RPMI7951 (cell line): ENCODE measurements around the gene TNS1. TPM values are rescaled to one million over a fixed set of nuclear protein-coding genes. Genes with fewer than 3 reads are reported as not detected.

Source experiments
- DNase-seq: peaks from one replicate; pipeline ENCODE4 v3.0.0-alpha.2; 2012; ENCODE audit warnings: low read depth
- total RNA-seq: library from RNA; depleted of rRNA; stranded (reverse); fragments of >200 nt; shearing (Covaris generic); gene quantifications from 2 replicates; pipeline ENCODE4 v1.2.3, GENCODE V29; 2014

Gene TNS1
- total RNA-seq, 1 experiment from 2014 or later = 2.5 TPM

GRCh38 chr2:217980036-217980435 is 22.8 kb downstream of the TNS1 start:
- DNase-seq = no peak

- DNase-seq = no peak
These were observed 23.5 kb downstream of the TNS1 start for GRCh38 chr2:217979151-217979811.

GRCh38 chr2:217978536-217979150 is 24.2 kb downstream of the TNS1 start:
- DNase-seq = no peak

- DNase-seq = no peak
These were observed 24.8 kb downstream of the TNS1 start for GRCh38 chr2:217977840-217978535.

GRCh38 chr2:217976301-217976700 is 26.5 kb downstream of the TNS1 start:
- DNase-seq = no peak

- no peak for DNase-seq
These were observed 27.2 kb downstream of the TNS1 start for GRCh38 chr2:217975626-217976025.

- no peak for DNase-seq
These were observed 28.3 kb downstream of the TNS1 start for GRCh38 chr2:217974389-217975005.

GRCh38 chr2:217973008-217973787 is 29.6 kb downstream of the TNS1 start:
- DNase-seq = no peak

- no peak for DNase-seq
These were observed 30.3 kb downstream of the TNS1 start for GRCh38 chr2:217972490-217972889.

- DNase-seq = no peak
These were observed 30.8 kb downstream of the TNS1 start for GRCh38 chr2:217972037-217972436.

GRCh38 chr2:217971166-217971565 is 31.6 kb downstream of the TNS1 start:
- DNase-seq = no peak

GRCh38 chr2:217970206-217970605 is 32.6 kb downstream of the TNS1 start:
- DNase-seq = no peak

- DNase-seq = no peak
These were observed 33.2 kb downstream of the TNS1 start for GRCh38 chr2:217969588-217969987.

- no peak for DNase-seq
These were observed 34.8 kb downstream of the TNS1 start for GRCh38 chr2:217968023-217968422.

- no peak for DNase-seq
These were observed 36.2 kb downstream of the TNS1 start for GRCh38 chr2:217966423-217967070.

GRCh38 chr2:217964275-217965161 is 38.3 kb downstream of the TNS1 start:
- DNase-seq = no peak

- no peak for DNase-seq
These were observed 42.4 kb downstream of the TNS1 start for GRCh38 chr2:217960351-217960750.

- no peak for DNase-seq
These were observed 43.1 kb downstream of the TNS1 start for GRCh38 chr2:217959723-217960122.

- no peak for DNase-seq
These were observed 43.9 kb downstream of the TNS1 start for GRCh38 chr2:217958884-217959225.

- DNase-seq = no peak
These were observed 44.5 kb downstream of the TNS1 start for GRCh38 chr2:217958206-217958883.
